Fibroblast of villous mesenchyme (primary cell): ENCODE results near the gene NECTIN1. TPM values are rescaled to one million over a fixed set of nuclear protein-coding genes. Genes with fewer than 3 reads are reported as not detected.
A peak's percentile ranks its signal among the peaks of the same experiment; 100 is the strongest.

Experiments used
- DNase-seq: peaks from one replicate; pipeline ENCODE4 v3.0.0-alpha.2; 2010; ENCODE audit warnings: low read depth
- H3K4me3 ChIP-seq: 2 replicates; pipeline ENCODE4 v1.5.1; 2011; ENCODE audit warnings: low read depth, mild to moderate bottlenecking, low read length
- CTCF ChIP-seq: IDR thresholded peaks from 2 replicates; pipeline ENCODE4 v1.5.1; 2012; ENCODE audit warnings: low read depth, mild to moderate bottlenecking, low read length; ENCODE audit not compliant: insufficient read depth
- total RNA-seq: library from RNA; depleted of rRNA; stranded (reverse); fragments of >200 nt; gene quantifications from 2 replicates; pipeline ENCODE4 v1.2.3, GENCODE V29; 2012

NECTIN1 gene
- total RNA-seq, 1 donor = 3.9 TPM

DNA sequence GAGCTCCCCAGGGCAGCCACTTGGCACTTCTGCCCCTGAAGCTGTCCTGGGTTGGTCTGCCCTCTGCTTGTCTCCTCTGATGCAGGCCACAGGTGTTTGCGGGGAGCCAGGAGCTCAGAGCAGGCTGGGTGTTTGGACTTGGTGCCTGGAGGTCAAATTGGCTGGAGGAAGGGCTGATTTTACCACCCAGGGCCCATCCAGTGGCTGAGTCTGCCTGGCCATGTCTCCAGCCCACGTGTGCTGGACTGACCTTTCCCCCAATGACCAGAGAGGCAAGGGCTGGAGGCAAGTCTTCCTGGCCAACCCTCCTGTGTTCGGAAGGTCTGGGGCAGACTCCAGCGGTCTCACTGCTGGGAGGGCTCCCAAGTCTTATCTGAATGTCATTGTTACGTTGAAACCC lies 84.0 kb downstream of the NECTIN1 start:
- no peak for TF ChIP-seq CTCF
- H3K4me3 ChIP-seq = no peak overlapping the region
- no peak for DNase-seq

GRCh38 chr11:119644502-119644901 lies 84.5 kb downstream of the NECTIN1 start:
- no peak for DNase-seq
- TF ChIP-seq CTCF = no peak
- no peak overlapping the region for H3K4me3 ChIP-seq

GRCh38 chr11:119643876-119644225 lies 85.1 kb downstream of the NECTIN1 start:
- H3K4me3 ChIP-seq = no peak overlapping the region
- DNase-seq = no peak
- no peak for TF ChIP-seq CTCF

DNA sequence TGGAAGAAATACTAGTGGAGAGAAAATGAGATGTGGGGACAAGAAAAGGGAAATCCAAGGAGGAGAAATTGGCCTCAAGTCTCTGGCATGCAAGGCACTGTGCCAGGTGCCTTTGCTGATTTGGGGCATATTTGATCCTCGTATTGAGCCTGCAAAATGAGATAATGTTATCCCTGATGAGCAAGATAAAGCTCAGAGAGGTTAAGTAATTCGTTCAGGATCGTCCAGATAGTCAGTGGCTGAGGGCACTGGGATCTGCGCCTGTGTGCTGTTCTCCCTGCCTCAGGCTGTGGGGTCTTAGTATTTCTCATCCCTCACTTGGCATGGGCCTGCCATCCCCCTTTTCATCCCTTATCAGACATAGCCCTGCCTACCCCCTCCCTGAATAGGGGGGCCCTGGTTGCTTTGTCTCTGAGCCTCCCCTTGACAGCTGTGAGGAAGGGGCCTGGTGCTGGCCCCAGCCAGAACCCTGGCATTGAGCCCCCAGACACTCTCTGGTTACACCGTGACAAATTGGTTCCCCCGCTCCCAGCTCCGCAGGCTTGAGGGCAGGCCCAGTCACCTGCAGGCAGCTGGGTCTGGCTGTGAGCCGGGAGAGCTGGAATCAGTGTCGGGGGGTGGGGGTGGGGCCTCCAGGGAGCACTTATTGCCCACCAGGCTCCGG lies 85.7 kb downstream of the NECTIN1 start:
- no peak for DNase-seq
- no peak for TF ChIP-seq CTCF
- no peak overlapping the region for H3K4me3 ChIP-seq

- DNase-seq = peak; percentile 23
- TF ChIP-seq CTCF = peak; percentile 55
- no peak overlapping the region for H3K4me3 ChIP-seq
Observed at GRCh38 chr11:119641983-119642745, 86.8 kb downstream of the NECTIN1 start.

DNA sequence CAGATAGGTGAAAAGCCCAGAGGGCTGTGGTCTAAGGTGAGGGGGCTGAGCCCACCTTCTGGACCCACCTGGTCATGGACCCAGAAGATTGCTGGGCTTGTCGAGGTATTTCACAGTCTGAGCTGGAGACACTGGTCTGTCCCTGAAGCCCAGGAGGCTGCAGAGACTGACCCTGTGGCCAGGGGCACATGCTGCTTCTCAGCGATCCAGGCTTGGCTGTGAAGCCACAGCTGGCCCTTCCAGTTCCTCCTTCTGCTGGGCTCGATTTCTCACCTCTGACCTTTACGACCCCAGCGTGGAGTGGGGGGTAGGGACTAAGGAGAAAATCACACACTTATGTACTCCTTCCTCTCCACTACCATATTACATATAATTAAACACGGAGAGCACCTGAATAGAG lies 88.5 kb downstream of the NECTIN1 start:
- H3K4me3 ChIP-seq = no peak overlapping the region
- no peak for TF ChIP-seq CTCF
- DNase-seq = no peak

GRCh38 chr11:119639642-119640205 lies 89.3 kb downstream of the NECTIN1 start:
- DNase-seq = no peak
- no peak overlapping the region for H3K4me3 ChIP-seq
- no peak for TF ChIP-seq CTCF
